GM21367 (cell line): ENCODE results near the gene TRIO.
"Not testable (repeated sequence)": the region's sequence is repeated elsewhere in the genome, so short reads cannot be mapped to it uniquely, and the experiment has no call there.

ENCODE experiments used
- ATAC-seq: cut with Tn5 transposase; IDR thresholded peaks from one replicate; pipeline ENCODE4 v1.9.1; 2021; ENCODE audit not compliant: unreplicated experiment

TRIO gene

DNA sequence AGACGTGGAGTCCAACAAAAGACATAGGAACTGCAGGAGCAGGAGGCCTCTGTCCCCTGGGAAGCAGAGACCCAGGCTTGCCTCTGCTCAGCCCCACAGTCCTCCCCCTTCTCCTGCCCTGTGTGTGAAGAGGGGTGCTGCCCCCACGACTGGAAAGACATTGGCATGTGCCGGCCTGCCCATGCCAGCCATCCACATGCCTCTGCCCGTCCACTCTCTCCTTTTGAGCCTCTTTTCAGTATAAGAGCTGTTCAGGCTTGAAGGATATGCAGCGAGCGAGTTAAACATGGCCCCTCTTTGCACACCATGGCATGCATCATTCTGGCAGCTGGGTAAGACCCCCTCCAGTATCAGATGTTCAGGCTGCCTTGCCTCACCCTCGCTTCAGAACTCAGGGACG is 278.7 kb downstream of the TRIO start:
- no peak for ATAC-seq

DNA sequence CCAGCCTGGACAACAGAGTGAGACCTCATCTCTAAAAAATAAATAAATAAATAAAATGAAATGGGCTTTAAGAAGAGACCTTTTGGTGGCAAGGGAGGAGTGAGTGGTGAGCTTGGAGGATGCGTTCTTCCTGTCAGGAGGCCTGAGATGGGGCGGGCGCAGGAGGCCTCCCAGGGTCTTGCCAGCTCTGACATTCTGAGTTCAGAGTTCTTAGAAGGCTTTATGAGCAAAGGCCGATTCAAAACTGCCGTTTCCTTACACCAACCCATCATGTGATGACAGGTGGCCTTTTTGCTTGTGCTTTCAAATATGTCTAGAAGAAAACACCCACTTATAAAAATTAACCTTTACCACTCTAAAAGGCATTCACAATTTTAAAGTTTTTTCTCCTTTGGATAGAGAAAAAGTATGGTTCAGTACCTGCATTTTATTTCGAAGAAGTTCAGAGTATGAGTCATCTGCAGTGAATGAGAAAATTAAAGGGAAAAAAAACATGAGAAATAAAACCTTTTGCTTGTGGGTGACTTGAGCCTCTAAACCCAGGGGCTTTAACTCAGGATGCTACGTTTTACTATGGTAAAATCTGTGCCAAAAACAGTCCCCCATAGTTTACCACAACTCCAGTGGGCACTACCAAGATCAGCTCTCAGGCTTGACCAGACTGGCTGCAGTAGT is 281.0 kb downstream of the TRIO start:
- ATAC-seq, result no peak

DNA sequence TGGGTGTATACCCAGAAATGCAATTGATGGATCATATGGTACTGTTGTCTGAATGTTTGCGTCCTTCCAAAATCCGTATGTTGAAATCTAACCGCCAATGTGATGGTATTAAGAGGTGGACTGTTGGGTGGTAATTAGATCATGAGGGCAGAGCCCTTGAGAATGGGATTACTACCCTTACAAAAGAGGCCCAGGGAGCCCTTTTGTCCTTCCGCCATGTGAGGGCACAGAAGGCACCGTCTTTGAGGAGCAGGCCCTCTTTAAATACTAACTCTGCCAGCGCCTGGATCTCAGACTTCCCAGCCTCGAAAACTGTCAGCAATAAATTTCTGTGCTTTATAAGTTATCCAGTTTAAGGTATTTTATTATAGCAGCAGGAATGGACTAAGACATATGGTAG is 282.4 kb downstream of the TRIO start:
- no peak for ATAC-seq

DNA sequence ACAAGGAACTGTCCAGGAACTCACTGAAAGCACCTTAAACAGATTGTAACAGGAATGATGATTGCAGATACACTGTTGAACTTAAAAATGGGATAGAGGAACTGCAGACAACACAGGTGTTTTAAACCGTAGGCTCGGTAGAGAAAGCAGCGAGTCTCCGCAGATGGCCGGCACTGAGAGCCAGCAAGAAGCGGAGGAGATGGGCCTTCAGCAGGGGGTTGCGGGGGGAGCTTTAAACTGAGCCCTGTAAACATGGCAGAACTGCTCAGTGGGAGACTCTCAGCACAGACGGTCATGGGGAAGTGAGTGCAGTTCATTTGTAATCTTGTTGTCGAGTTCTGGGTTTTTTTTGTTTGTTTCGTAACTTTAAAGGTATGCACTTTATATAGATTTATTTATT is 283.4 kb downstream of the TRIO start:
- ATAC-seq, result no peak

DNA sequence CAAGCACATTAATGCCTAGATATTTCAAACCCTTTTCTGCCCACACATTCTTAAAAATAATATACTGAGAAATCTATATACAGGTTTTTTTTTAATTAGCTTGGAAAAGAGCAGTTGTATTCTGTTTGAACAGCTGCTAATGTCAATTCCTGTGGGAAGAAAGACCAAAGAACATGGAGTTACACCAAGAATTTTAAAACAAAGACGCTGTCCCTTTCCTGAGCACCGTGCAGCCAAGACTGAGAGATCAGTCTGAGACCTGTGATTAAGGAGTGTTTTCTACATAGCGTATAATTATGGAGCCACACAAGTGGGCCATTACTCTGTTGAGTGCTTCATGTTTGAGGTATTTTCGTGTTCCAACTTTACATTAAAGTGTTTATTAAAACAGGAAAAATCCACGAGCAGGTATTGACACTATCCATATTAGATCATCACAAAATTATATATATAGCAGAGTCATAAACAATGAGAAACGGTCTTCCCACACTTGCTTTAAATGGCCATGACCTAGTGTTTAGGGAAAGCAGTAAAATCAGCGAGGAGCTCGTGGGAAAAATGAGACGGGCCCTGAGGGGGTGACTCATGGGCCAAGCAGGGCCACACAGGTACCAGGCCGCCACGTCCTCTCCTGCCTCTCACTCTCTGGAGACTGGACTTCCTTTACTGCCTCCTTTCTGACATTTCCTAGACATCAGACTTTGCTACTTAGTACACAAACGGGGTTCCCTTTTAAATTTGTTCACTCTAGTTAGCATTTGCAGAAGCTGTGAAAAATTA is 285.4 kb downstream of the TRIO start:
- ATAC-seq, result no peak

DNA sequence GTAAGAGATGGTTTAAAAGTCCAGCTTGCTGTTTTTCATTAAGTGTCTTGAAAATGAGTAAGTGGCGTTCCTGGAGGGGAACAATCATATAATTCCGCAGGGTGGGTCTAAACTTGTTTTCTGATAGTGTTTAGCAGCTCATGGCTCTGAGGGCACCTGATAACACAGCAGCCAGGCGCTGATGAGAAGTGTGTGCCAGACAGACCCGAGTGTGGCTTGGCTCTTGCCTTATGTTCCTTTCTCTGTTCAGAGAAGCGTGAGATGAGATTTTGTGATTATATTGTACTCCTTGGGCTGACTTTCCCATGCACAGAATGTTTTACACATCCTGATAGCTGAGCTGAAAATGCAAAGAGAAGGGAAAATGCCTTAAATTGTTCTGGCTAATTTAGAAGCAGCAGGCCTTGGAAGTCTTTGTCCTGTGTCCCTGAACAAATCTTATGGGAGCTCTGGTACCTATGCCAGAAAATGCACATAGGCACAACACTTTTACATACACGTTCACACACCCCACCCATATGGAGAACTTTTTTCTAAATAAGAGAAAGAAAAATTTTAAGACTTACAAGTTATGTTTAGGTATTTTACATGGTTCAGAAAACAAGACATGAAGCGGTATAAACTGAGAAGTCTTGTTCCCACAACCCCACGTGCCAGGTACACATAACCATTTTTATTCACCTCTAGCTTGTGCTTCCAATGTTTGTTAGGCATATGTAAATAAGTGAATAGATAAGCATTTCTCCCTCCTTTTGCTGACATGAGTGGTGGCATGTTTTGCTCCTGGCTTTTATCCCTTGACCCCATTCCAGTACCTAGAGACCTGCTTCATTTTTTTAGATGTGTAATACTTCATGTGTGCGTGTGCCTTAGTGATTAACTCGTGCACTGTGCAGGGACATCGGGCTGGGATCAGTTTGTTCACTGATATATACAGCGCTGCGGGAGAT is 286.2 kb downstream of the TRIO start:
- no peak for ATAC-seq

DNA sequence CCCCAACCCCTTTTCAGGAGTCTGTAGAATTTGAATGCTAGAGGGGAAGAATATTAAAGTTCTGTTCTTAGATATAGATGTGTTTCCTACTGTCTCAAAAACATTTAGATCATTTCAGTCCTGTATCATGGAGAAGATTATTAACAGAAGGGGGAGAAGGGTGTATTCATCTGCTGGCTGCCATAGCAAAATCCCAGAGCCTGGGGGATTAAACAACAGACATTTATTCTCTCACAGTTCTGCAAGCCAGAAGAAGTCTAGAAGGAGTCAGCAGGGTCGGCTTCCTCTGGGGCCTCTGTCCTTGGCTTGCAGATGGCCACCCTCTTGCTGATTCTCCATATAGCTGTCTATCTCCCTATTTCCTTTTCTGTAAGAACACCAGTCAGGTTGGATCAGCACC is 288.4 kb downstream of the TRIO start:
- ATAC-seq, result no peak

DNA sequence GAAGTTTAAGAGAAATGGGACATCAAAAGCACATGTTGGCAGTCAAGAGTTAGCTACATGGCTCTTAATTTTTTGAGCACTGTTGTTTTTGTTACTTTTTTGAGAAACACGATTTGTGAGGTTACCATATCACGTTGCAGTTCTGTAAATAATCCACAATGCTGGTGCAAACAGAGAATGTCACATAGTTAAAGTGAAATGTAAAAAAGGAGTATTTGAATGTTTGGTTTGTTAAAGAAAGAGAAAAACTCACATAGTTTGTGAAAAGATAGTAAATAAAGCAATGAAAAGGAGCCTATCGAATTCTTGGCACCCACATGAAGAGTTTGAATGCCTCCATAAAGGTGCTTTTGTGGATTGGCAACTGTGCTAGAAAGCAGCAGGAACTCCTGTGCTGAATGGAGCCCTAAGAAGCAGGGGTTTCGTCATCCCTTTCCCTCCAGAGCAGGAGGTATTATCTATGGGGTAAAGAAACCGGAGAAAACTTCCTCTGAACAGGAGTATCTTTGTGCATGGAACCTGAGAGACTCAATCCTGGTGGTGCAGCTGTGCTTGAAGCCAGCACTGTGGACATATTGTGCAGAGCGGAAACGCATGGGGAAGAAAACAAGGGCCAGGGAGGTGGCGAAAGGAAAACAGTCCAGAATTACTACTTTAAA is 289.9 kb downstream of the TRIO start:
- ATAC-seq, result no peak

DNA sequence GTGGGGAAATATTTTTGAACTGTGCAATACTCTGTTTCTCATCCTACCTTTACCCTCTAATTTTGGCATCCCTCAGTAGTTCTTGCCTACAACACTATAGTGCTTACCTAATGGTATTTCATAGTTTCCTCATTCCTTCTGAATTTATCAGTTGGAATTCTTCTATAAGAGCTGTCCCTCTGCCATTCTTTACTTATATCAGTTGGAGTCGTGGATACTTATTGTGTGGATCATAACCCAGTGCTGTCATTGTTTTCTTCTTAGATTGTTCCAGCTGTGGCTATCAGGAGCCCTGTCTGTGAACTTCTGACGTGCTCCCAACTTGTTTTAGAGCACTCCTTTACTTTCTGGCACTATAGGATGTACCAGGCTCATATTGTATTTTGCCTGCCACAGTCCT is 292.3 kb downstream of the TRIO start:
- no peak for ATAC-seq

DNA sequence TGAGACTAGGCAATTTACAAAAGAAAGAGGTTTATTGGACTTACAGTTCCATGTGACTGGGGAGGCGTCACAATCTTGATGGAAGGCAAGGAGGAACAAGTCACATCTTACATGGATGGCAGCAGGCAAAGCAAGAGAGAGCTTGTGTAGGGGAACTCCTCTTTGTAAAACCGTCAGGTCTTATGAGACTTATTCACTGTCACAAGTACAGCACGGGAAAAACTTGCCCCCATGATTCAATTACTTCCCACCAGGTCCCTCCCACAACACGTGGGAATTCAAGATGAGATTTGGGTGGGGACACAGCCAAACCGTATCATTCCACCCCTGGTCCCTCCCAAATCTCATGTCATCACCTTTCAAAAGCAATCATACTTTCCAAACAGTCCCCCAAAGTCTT is 293.0 kb downstream of the TRIO start:
- ATAC-seq, result not testable (repeated sequence)

DNA sequence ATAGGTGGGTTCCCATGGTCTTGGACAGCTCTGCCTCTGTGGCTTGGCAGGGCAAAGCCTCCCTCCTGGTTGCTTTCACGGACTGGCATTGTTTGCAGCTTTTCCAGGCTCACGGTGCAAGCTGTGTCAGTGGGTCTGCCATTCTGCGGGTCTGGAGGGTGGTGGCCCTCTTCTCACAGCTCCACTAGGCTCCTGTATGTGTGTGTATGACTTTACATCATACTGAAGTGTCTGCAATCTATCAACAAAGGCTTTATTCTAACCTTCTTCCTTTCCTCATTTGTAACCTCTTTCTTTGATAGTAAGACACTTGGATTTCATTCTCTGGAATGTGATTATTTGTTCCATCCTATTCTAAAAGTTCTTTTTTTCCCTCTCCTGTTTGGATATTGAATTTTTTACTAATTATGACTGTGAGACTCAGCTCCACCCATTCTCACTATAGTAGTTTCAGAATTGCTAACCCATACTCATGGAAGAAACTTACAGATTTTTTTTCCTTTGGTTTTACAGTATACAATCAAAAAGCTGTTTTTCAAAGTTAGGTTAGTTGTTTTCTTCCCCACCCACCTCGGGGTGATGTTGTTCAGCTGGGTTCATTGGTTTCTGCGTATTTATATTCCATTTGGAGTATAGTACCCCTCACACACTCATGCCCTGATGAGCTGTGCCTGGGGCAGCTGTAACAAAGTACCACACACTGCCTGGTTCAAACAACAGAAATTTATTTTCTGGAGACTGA is 293.8 kb downstream of the TRIO start:
- ATAC-seq, result no peak

DNA sequence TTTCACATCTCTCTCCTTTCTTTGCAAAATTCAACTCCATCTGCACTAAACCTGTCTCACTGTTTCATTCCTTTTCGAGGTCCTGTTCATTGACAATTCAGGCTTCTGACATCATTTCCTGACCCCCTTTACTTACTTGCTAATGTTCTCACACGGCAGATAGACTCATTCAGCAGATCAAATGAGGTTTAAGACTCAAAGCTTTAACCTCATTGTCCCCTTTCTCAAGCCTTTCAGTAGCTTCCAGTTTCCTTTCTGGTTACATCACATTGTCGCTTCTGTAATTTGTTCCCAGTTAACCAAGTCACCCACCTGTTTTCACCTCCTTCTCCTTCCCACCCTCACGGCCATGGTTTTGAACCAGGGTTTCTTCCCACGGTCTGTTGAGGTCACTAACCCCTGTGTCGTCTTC is 295.1 kb downstream of the TRIO start:
- no peak for ATAC-seq

DNA sequence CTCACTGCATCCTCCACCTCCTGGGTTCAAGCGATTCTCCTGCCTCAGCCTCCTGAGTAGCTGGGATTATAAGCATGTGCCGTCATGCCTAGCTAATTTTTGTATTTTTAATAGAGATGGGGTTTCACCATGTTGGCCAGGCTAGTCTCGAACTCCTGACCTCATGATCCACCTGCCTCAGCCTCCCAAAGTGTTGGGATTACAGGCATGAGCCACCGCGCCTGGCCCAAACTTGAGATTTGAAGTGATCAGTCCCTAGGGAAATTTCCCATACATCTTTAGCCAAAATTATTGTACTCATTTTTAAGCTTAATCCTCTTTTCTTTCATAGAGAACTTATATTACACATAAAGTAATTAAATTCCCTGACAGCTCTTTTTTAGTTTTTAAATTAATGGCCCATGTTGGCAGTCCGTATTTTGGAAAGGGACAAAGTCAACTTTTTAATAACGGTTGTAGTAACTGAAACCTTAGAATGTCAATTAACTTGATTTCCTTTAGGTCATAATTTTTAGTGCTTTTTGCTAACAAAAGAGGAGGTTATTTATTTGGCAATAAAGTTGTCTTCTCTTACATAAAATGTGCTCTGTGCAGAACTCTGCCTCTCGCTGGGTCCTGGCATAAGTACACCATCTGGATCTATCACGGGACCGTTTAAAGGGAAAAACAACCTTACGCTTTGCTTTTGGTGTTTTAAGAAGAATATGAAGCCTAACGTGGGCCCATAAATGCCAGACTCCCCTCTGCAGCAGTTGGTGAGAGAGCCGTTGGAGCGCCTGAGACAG is 296.1 kb downstream of the TRIO start:
- no peak for ATAC-seq

DNA sequence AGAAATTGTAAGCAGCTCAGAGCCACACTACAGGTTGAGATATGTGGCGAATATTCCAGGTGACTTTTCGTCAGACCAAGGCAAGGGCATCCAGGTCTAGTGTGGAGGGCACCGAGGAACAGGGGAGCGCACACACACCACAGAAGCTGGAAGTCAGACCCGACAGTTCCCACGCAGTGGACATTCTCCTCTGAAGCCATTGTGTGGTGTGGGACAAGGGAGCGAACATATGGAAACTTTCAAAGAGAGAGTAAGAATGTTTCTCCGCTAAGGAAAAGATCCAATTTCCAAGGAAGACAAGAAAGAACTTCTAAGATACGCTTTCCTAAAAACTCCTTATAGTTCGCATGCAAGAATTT is 297.1 kb downstream of the TRIO start:
- ATAC-seq, result no peak

DNA sequence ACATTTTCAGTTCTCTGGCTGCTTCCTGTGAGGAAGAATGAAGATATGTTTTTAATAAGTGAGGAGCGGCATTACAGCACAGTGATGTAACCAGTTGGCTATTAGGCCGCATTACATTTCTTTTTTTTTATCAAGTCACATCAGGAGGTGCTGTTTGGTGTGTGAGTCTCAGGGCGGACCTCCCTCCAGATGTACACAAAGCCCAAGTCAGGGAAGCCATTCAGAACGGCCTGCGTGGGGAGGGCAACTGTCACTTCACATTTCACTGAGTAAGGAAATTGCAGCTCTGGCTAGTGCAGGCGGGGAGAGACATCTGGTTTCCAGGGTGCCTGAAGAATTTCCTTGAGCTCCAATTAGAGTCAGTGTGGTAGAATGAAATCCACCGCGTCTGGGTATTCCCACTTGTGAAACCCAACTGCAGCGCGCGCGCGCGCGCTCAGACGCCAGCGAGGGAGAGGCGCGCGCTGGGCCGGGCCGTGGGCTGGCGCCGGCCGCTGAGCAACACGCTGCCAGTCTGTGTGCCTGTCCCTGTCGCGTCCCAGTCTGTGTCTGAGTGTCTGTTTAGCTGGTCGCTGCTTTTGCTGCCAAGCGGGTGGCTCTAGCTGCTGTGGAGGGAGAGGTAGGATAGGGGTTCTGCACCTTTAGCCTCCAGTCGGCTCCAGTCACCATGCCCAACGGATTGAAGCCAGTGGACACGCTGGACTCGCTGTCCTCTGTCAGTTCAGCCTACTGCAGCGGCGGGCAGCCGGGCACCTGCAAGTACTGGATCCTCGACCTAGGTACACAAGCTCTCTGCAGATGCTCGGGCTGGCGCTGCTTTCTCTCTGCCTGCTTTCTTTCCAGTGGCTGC is 297.7 kb downstream of the TRIO start:
- ATAC-seq, result no peak

DNA sequence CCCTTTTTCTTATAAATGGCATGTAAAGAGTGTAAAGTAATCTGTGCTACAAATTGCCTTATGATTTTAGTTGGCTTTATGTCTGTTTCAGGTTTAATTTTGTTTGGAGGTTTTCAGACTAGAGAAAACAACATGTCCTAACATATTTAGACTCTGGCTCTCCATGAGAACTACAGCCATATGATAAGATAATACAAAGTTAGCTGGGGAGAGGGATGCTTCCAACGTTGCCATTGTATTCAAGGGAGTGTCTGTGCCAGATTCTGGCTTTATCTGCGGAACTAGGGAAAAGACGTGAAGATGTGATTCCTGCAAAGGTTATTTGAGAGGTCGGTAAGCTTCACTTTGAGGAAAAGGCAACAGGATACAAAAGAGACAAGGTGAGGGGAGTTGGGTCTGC is 298.5 kb downstream of the TRIO start:
- no peak for ATAC-seq

DNA sequence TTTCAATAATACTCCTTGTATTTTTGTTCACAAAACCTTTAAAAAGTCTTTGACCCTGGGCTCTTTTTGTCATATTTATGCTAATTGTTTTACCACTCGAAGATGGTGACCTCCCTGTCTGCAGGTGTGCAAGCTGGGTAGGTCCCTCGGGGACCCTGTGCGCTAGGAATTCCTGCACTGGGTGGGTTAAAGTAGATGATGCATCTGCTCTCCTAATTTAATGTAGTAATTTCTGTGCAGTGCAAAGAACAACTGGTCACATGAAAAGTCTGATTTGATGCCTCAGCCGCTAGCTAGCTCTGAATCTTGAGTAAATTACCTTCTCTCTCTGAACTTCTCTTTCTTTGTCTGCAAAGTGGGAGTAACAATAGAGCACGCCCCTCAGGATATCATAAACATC is 299.4 kb downstream of the TRIO start:
- ATAC-seq, result no peak

DNA sequence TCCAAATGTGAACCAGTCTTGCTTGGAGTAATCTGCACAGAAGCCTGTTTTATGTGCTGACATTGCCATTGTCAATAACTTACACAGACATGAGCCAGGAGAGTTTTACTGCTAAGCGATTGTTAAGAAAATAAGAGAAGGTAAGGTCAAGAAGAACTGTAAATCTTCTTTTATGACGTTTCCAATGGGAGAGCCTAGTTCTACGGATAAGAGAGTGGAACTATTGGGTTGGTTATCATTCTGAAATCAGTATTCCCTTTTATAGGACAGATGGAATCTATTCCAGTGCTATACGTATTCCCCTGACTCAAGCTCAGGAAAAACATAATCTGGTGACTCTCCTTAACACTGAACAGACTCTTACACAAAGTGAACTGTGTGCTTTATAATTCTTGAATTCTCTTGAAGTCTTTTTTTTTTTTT is 300.5 kb downstream of the TRIO start:
- no peak for ATAC-seq

DNA sequence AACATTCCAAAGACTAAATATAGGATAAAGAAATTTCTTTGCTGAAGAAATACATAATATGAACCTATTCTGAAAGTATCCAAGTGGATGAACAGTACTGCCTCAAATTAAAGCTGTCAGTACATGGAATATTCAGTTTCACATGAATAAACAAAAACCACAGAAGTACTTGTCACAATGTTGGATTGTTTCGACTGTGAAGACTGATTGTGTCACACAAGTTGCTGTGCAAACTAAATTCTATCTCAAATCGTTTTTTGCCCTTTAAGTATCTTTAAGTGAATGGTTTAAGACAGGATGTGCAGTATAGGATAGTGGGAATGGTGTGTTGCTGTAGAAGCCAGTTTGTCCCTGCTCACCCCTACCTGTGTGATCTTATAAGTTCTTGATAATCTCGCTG is 301.0 kb downstream of the TRIO start:
- no peak for ATAC-seq
